Naive thymus-derived CD4-positive, alpha-beta T cell (primary cell): ENCODE data around the gene OSBPL10. TPM values are rescaled to one million over a fixed set of nuclear protein-coding genes. Genes with fewer than 3 reads are reported as not detected.

Experiments
- ATAC-seq: fragments of 150-1000 bp; cut with Tn5 transposase; 2 replicates; pipeline ENCODE4 v1.10.0; 2021; ENCODE audit warnings: mild to moderate bottlenecking, moderate library complexity
- CTCF ChIA-PET: fragments of 350-600 bp; sonication (Branson Sonifier 250); formaldehyde crosslinking; loops from one replicate; lab custom pipeline; 2021; ENCODE audit warnings: antibody characterized with exemption; lab: Charles Lee
- POLR2A ChIA-PET: fragments of 350-600 bp; sonication (Branson Sonifier 250); formaldehyde crosslinking; loops from one replicate; lab custom pipeline; 2021; ENCODE audit warnings: antibody characterized with exemption, inconsistent platforms; lab: Charles Lee
- DNase-seq, 9 donors: peaks; one replicate each; pipeline versions ENCODE4 v3.0.0 to v3.0.0-alpha.2; 2020 to 2022; ENCODE audit warnings: mixed read lengths in 1 of 9
- H3K27ac ChIP-seq: one replicate; pipeline ENCODE4 v1.7.0; 2013; ENCODE audit warnings: mild to moderate bottlenecking, low read depth, low read length, moderate library complexity
- H3K27me3 ChIP-seq, 2 donors: one replicate each; pipeline ENCODE4 v1.7.0; 2013; ENCODE audit warnings: low read length in 2 of 2, mild to moderate bottlenecking in 2 of 2, moderate library complexity in 2 of 2; ENCODE audit not compliant: control insufficient read depth in 2 of 2, insufficient read depth in 2 of 2
- H3K36me3 ChIP-seq, 3 experiments: 1 replicate in 2 of 3; 2 replicates in 1 of 3; pipeline ENCODE4 v1.7.0; 2013; ENCODE audit warnings: low read length in 3 of 3, mild to moderate bottlenecking in 3 of 3, moderate library complexity in 1 of 3; ENCODE audit not compliant: insufficient read depth in 3 of 3, control insufficient read depth in 2 of 3
- H3K4me1 ChIP-seq, 2 donors: one replicate each; pipeline ENCODE4 v1.7.0; 2013; ENCODE audit warnings: low read length in 2 of 2, mild to moderate bottlenecking in 2 of 2, moderate library complexity in 1 of 2; ENCODE audit not compliant: control insufficient read depth in 2 of 2, insufficient read depth in 2 of 2
- H3K4me3 ChIP-seq: 2 replicates; pipeline ENCODE4 v1.7.0; 2013; ENCODE audit warnings: mild to moderate bottlenecking, low read length
- H3K9me3 ChIP-seq, 3 experiments: 1 replicate in 2 of 3; 2 replicates in 1 of 3; pipeline ENCODE4 v1.7.0; 2013; ENCODE audit warnings: low read length in 3 of 3; ENCODE audit not compliant: control insufficient read depth in 2 of 3
- H3K27ac Mint-ChIP-seq, 9 donors: one replicate each; pipeline ENCODE4 v1.8.0; 2020 to 2022; ENCODE audit warnings: mixed read lengths in 9 of 9, mild to moderate bottlenecking in 8 of 9, moderate library complexity in 5 of 9, inconsistent platforms in 2 of 9
- H3K27me3 Mint-ChIP-seq, 5 donors: one replicate each; pipeline ENCODE4 v1.8.0; 2021 to 2022; ENCODE audit warnings: mixed read lengths in 5 of 5, mild to moderate bottlenecking in 1 of 5
- H3K36me3 Mint-ChIP-seq, 5 donors: one replicate each; pipeline ENCODE4 v1.8.0; 2020 to 2022; ENCODE audit warnings: mixed read lengths in 5 of 5, mild to moderate bottlenecking in 3 of 5, inconsistent platforms in 1 of 5
- H3K4me1 Mint-ChIP-seq, 7 donors: one replicate each; pipeline ENCODE4 v1.8.0; 2020 to 2022; ENCODE audit warnings: mixed read lengths in 7 of 7, mild to moderate bottlenecking in 3 of 7, inconsistent platforms in 1 of 7
- H3K4me3 Mint-ChIP-seq, 10 donors: one replicate each; pipeline ENCODE4 v1.8.0; 2020 to 2022; ENCODE audit warnings: mild to moderate bottlenecking in 10 of 10, mixed read lengths in 10 of 10, moderate library complexity in 6 of 10, inconsistent platforms in 2 of 10
- H3K9me3 Mint-ChIP-seq, 11 donors: one replicate each; pipeline ENCODE4 v1.8.0; 2020 to 2022; ENCODE audit warnings: mixed read lengths in 11 of 11, mild to moderate bottlenecking in 4 of 11, inconsistent platforms in 1 of 11, moderate library complexity in 1 of 11
- intact Hi-C, 2 donors: fragments of 100-400 bp; cut with micrococcal nuclease; formaldehyde crosslinking; loops; one replicate each; pipeline ENCODE4 v1.15.1; 2023
- polyA plus RNA-seq, 2 donors: library from polyadenylated mRNA; unstranded; fragments of 300-500 nt; fragmentation: Illumina TruSeq; gene quantifications; one replicate each; pipeline ENCODE4 v1.2.3, GENCODE V29; 2021
- total RNA-seq, 6 experiments: library from RNA in 5 of 6; stranded (reverse) in 5 of 6; gene quantifications; 1 replicate in 5 of 6; 2 replicates in 1 of 6; pipeline ENCODE4 v1.2.3 and lab custom pipeline; 2021 to 2026

The OSBPL10 gene
- total and polyA plus RNA-seq, 7 experiments from 2014 or later = 0.15 to 6.8 (median 0.59) TPM

- H3K4me3 Mint-ChIP-seq = no peak overlapping the region
- intact Hi-C loops = loop anchor here in 1 of 2 donors (2.0 kb wide), 1 partner anchor 15 kb away; no protein-coding TSS in a partner anchor
- no peaks in the 10 kb centered on the region for H3K4me1 ChIP-seq
- H3K36me3 Mint-ChIP-seq = peaks cover 13 to 61% (median 42%) of the 10 kb centered on the region in 5 donors
- H3K27me3 Mint-ChIP-seq = no peaks in the 10 kb centered on the region
- DNase-seq (no peak), ATAC-seq (no peak)
- H3K4me1 Mint-ChIP-seq = peaks cover 9 to 34% (median 23%) of the 10 kb centered on the region in 7 donors
- ChIA-PET CTCF (no interaction called here), POLR2A (no interaction called here)
- no peaks in the 10 kb centered on the region for H3K27me3 ChIP-seq
- H3K9me3 Mint-ChIP-seq = no peaks in the 10 kb centered on the region
- no peak overlapping the region for H3K4me3 ChIP-seq
- peak overlapping the region in 3 of 9 donors; percentile 7 to 65 (median 61) for H3K27ac Mint-ChIP-seq
- peaks cover 4 to 59% (median 8%) of the 10 kb centered on the region in 3 experiments for H3K36me3 ChIP-seq
- H3K27ac ChIP-seq = no peak overlapping the region
- no peaks in the 10 kb centered on the region for H3K9me3 ChIP-seq
These were observed 359.7 kb downstream of the OSBPL10 start for GRCh38 chr3:31621314-31621713.

GRCh38 chr3:31620656-31621055, 360.4 kb downstream of the OSBPL10 start:
- peaks cover 9 to 60% (median 41%) of the 10 kb centered on the region in 5 donors for H3K36me3 Mint-ChIP-seq

DNA sequence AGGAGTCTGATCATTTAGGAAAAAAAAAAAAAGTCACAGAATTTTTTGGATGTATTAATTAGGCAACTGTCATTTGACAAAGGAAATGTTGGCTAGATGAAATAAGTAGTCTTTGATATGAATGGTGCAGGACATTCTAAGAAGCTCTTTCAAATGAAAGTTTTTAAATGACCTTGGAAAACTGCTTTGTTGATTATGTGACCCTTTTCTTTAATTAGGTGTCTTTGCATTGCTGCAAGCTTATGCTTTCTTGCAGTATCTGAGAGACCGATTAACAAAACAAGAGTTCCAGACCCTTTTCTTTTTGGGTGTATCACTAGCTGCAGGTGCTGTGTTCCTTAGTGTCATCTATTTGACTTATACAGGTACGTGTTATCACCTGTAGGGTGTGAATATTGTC, 364.4 kb downstream of the OSBPL10 start:
- Histone ChIP-seq H3K27me3 (no peaks in the 10 kb centered on the region), H3K27ac (no peak overlapping the region), H3K4me1 (peaks cover 0 to 3% of the 10 kb centered on the region in 2 donors), H3K4me3 (no peak overlapping the region), H3K9me3 (no peaks in the 10 kb centered on the region), H3K36me3 (peaks cover 0 to 26% (median 4%) of the 10 kb centered on the region in 3 experiments)
- Mint-ChIP-seq H3K36me3 (peaks cover 0 to 59% (median 50%) of the 10 kb centered on the region in 5 donors), H3K27ac (peak overlapping the region in 1 of 9 donors; percentile 79), H3K4me3 (no peak overlapping the region), H3K27me3 (no peaks in the 10 kb centered on the region), H3K9me3 (peaks cover 0 to 2% (median 0%) of the 10 kb centered on the region in 11 donors), H3K4me1 (peaks cover 24 to 65% (median 45%) of the 10 kb centered on the region in 7 donors)
- DNase-seq (no peak), ATAC-seq (no peak)
- POLR2A ChIA-PET = no interaction called here
- CTCF ChIA-PET = interaction anchor here (0.6 kb wide), 1 partner anchor 33 kb away, joined by 3 read pairs; no protein-coding TSS in a partner anchor
- intact Hi-C loops = loop anchor here in 1 of 2 donors (5.0 kb wide), 1 partner anchor 79 kb away; no protein-coding TSS in a partner anchor

More at GRCh38 chr3:31620656-31621055, 360.4 kb downstream of the OSBPL10 start:
- Histone ChIP-seq H3K27ac (no peak overlapping the region), H3K4me3 (no peak overlapping the region), H3K36me3 (peaks cover 8 to 54% (median 8%) of the 10 kb centered on the region in 3 experiments), H3K4me1 (no peaks in the 10 kb centered on the region), H3K27me3 (no peaks in the 10 kb centered on the region), H3K9me3 (no peaks in the 10 kb centered on the region)
- no peaks in the 10 kb centered on the region for H3K27me3 Mint-ChIP-seq
- POLR2A ChIA-PET = no interaction called here
- peaks cover 13 to 36% (median 26%) of the 10 kb centered on the region in 7 donors for H3K4me1 Mint-ChIP-seq
- H3K27ac Mint-ChIP-seq = peak overlapping the region in 3 of 9 donors; percentile 52 to 65 (median 61)
- no peak for DNase-seq
- ATAC-seq = no peak
- no peaks in the 10 kb centered on the region for H3K9me3 Mint-ChIP-seq
- intact Hi-C loops = loop anchor here in 1 of 2 donors (2.0 kb wide), 1 partner anchor 16 kb away; no protein-coding TSS in a partner anchor
- H3K4me3 Mint-ChIP-seq = no peak overlapping the region
- CTCF ChIA-PET = no interaction called here

DNA sequence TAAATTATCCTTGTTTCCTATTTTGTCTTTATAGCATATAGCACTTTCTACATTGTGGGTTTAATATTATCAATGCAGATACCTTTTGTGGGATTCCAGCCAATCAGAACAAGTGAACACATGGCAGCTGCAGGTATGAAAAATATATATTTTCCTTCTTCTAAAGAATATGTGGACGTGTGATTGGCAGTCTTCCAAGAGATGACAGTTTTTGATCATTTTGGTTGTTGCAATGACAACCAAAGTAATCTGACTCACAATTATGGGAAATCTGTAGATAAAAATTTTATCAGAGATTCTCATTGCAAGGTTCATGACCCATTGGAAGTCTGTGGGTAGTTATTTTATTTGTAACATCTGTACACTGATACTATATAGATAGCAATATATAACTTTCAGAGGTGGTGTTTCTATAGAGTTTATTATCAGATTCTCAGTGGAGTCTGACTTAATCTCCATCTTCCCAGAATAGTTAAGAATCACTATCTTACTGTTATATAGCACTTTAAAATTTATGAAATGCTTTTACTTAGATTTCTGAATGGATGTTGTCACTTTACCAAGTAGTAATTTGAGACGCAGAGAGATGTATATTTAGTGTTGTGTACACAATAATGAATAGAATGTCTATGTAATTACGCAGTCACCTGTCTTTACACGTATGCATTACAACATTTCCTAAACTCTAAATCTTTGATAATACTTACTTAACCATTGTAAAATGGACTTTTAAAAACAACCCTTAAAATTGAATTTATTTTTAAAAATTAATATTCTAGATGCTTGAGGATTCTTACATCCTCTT, 365.8 kb downstream of the OSBPL10 start:
- DNase-seq (no peak), ATAC-seq (no peak)
- intact Hi-C loops = loop anchor here in 1 of 2 donors (5.0 kb wide), 1 partner anchor 78 kb away; no protein-coding TSS in a partner anchor
- ChIA-PET POLR2A (no interaction called here), CTCF (no interaction called here)
- Histone ChIP-seq H3K9me3 (no peaks in the 10 kb centered on the region), H3K27ac (no peak overlapping the region), H3K27me3 (no peaks in the 10 kb centered on the region), H3K36me3 (peaks cover 0 to 16% (median 4%) of the 10 kb centered on the region in 3 experiments), H3K4me3 (no peak overlapping the region), H3K4me1 (peaks cover 0 to 3% of the 10 kb centered on the region in 2 donors)
- Mint-ChIP-seq H3K9me3 (peaks cover 0 to 2% (median 0%) of the 10 kb centered on the region in 11 donors), H3K4me3 (no peak overlapping the region), H3K27me3 (no peaks in the 10 kb centered on the region), H3K36me3 (peaks cover 0 to 57% (median 50%) of the 10 kb centered on the region in 5 donors), H3K4me1 (peaks cover 29 to 69% (median 46%) of the 10 kb centered on the region in 7 donors), H3K27ac (peak overlapping the region in 3 of 9 donors; percentile 38 to 79 (median 41))

GRCh38 chr3:31614162-31614921, 366.7 kb downstream of the OSBPL10 start:
- ATAC-seq (no peak), DNase-seq (no peak)
- Histone ChIP-seq H3K4me1 (peaks cover 0 to 3% of the 10 kb centered on the region in 2 donors), H3K36me3 (peaks cover 0 to 9% (median 4%) of the 10 kb centered on the region in 3 experiments), H3K27ac (no peak overlapping the region), H3K9me3 (no peaks in the 10 kb centered on the region), H3K4me3 (no peak overlapping the region), H3K27me3 (no peaks in the 10 kb centered on the region)
- ChIA-PET POLR2A (no interaction called here), CTCF (no interaction called here)
- Mint-ChIP-seq H3K27me3 (no peaks in the 10 kb centered on the region), H3K9me3 (peaks cover 0 to 2% (median 0%) of the 10 kb centered on the region in 11 donors), H3K36me3 (peaks cover 0 to 63% (median 55%) of the 10 kb centered on the region in 5 donors), H3K4me3 (peak overlapping the region in 1 of 10 donors; percentile 27), H3K27ac (peak overlapping the region in 4 of 9 donors; percentile 24 to 53 (median 44)), H3K4me1 (peaks cover 33 to 76% (median 53%) of the 10 kb centered on the region in 7 donors)
- intact Hi-C loops = no loop called here

GRCh38 chr3:31613654-31614053, 367.4 kb downstream of the OSBPL10 start:
- intact Hi-C loops = no loop called here
- H3K27ac Mint-ChIP-seq = peak overlapping the region in 5 of 9 donors; percentile 21 to 58 (median 48)

More at GRCh38 chr3:31613654-31614053, 367.4 kb downstream of the OSBPL10 start:
- no peaks in the 10 kb centered on the region for H3K27me3 ChIP-seq
- H3K4me1 Mint-ChIP-seq = peaks cover 37 to 83% (median 58%) of the 10 kb centered on the region in 7 donors
- peaks cover 0 to 2% (median 0%) of the 10 kb centered on the region in 11 donors for H3K9me3 Mint-ChIP-seq
- H3K36me3 ChIP-seq = peaks cover 0 to 4% (median 4%) of the 10 kb centered on the region in 3 experiments
- CTCF ChIA-PET = interaction anchor here (0.7 kb wide), 1 partner anchor 63 kb away, joined by 3 read pairs; no protein-coding TSS in a partner anchor
- H3K9me3 ChIP-seq = no peaks in the 10 kb centered on the region
- H3K4me1 ChIP-seq = peaks cover 0 to 3% of the 10 kb centered on the region in 2 donors
- no peak for ATAC-seq
- H3K27ac ChIP-seq = no peak overlapping the region
- peaks cover 0 to 64% (median 51%) of the 10 kb centered on the region in 5 donors for H3K36me3 Mint-ChIP-seq
- peak overlapping the region in 1 of 10 donors; percentile 19 for H3K4me3 Mint-ChIP-seq
- POLR2A ChIA-PET = no interaction called here
- H3K4me3 ChIP-seq = no peak overlapping the region
- DNase-seq = no peak
- H3K27me3 Mint-ChIP-seq = no peaks in the 10 kb centered on the region
